Keratinocyte (primary cell): ENCODE data around the gene SORBS2. TPM values are rescaled to one million over a fixed set of nuclear protein-coding genes. Genes with fewer than 3 reads are reported as not detected.

ENCODE experiments used
- DNase-seq: peaks from one replicate; pipeline ENCODE4 v3.0.0-alpha.2; 2011; ENCODE audit warnings: low read depth, missing footprints, low spot score
- FAIRE-seq: peaks from 2 replicates; lab custom pipeline; 2011; peaks lifted over from hg19 to GRCh38; lab: Jason Lieb, UNC
- H2AFZ ChIP-seq: 2 replicates; pipeline ENCODE4 v1.6.0; 2012; ENCODE audit warnings: low read length, control low read depth, inconsistent platforms; ENCODE audit not compliant: control insufficient read depth
- H3K27ac ChIP-seq: 2 replicates; pipeline ENCODE4 v1.5.1; 2011; ENCODE audit warnings: low read length; ENCODE audit not compliant: control insufficient read depth, insufficient read depth
- H3K27me3 ChIP-seq: 3 replicates; pipeline ENCODE4 v1.6.0; 2011; ENCODE audit warnings: low read length; ENCODE audit not compliant: control insufficient read depth, insufficient read depth; ENCODE audit errors: extremely low read depth
- H3K36me3 ChIP-seq, 2 experiments: 2 replicates in 1 of 2; 3 replicates in 1 of 2; pipeline ENCODE4 v1.5.1; 2011; ENCODE audit warnings: low read length in 2 of 2, mild to moderate bottlenecking in 1 of 2; ENCODE audit not compliant: control insufficient read depth in 2 of 2, insufficient read depth in 2 of 2; ENCODE audit errors: extremely low read depth in 1 of 2
- H3K4me1 ChIP-seq: 3 replicates; pipeline ENCODE4 v1.5.1; 2011; ENCODE audit warnings: low read length; ENCODE audit not compliant: control insufficient read depth, insufficient read depth; ENCODE audit errors: extremely low read depth
- H3K4me2 ChIP-seq: 3 replicates; pipeline ENCODE4 v1.6.0; 2011; ENCODE audit warnings: low read depth, low read length; ENCODE audit not compliant: control insufficient read depth, insufficient read depth; ENCODE audit errors: extremely low read depth
- H3K4me3 ChIP-seq, 3 experiments: fragments of 200-600 bp in 1 of 3; sonication (generic) in 1 of 3; 2 replicates in 2 of 3; 3 replicates in 1 of 3; pipeline ENCODE4 v1.5.1; 2011 to 2016; ENCODE audit warnings: low read length in 3 of 3, mild to moderate bottlenecking in 3 of 3, control low read depth in 2 of 3, inconsistent platforms in 1 of 3, low read depth in 1 of 3, mixed read lengths in 1 of 3, mixed run types in 1 of 3, moderate library complexity in 1 of 3; ENCODE audit not compliant: control insufficient read depth in 2 of 3, insufficient read depth in 2 of 3; ENCODE audit errors: extremely low read depth in 1 of 3
- H3K79me2 ChIP-seq: 2 replicates; pipeline ENCODE4 v1.6.0; 2012; ENCODE audit warnings: low read length; ENCODE audit not compliant: control insufficient read depth, insufficient read depth
- H3K9ac ChIP-seq: 3 replicates; pipeline ENCODE4 v1.6.0; 2011; ENCODE audit warnings: low read length; ENCODE audit not compliant: control insufficient read depth, insufficient read depth; ENCODE audit errors: extremely low read depth
- H3K9me1 ChIP-seq: 3 replicates; pipeline ENCODE4 v1.6.0; 2011; ENCODE audit warnings: low read length; ENCODE audit not compliant: control insufficient read depth, insufficient read depth; ENCODE audit errors: extremely low read depth
- H3K9me3 ChIP-seq: 2 replicates; pipeline ENCODE4 v1.5.1; 2012; ENCODE audit warnings: low read depth, low read length; ENCODE audit not compliant: control insufficient read depth
- H4K20me1 ChIP-seq: 3 replicates; pipeline ENCODE4 v1.6.0; 2011; ENCODE audit warnings: low read length; ENCODE audit not compliant: control insufficient read depth, insufficient read depth; ENCODE audit errors: extremely low read depth
- CTCF ChIP-seq, 3 experiments: IDR thresholded peaks in 1 of 3; conservative IDR thresholded peaks in 1 of 3; optimal IDR thresholded peaks in 1 of 3; 2 replicates in 2 of 3; 3 replicates in 1 of 3; pipeline versions ENCODE3 to v1.5.1; 2011; ENCODE audit warnings: low read length in 3 of 3, mild to moderate bottlenecking in 3 of 3, moderate library complexity in 2 of 3, control low read depth in 1 of 3, inconsistent platforms in 1 of 3; ENCODE audit not compliant: insufficient read depth in 2 of 3; ENCODE audit errors: extremely low read depth in 1 of 3
- EZH2 ChIP-seq: IDR thresholded peaks from one replicate; pipeline ENCODE4 v1.6.1; 2012; ENCODE audit warnings: inconsistent platforms, mild to moderate bottlenecking, low read length, moderate library complexity
- dilution Hi-C: fragments of 300-500 bp; cut with MboI; formaldehyde crosslinking; loops from one replicate; pipeline ENCODE4 v1.7.0; 2020; ENCODE audit warnings: low sequenced_read_pairs; ENCODE audit not compliant: extremely low pct_ligation_motif_present
- polyA plus RNA-seq, 5 experiments: library from polyadenylated mRNA; depleted of rRNA in 3 of 5; stranded (reverse) in 3 of 5; stranded (forward) in 1 of 5; unstranded in 1 of 5; fragments of >200 nt; gene quantifications; 1 replicate in 1 of 5; 2 replicates in 3 of 5; 3 replicates in 1 of 5; pipeline versions ENCODE4 v1.2.1 to v1.2.3, GENCODE V29; 2011 to 2012; ENCODE audit warnings: missing spikeins in 2 of 5, low read depth in 1 of 5, low replicate concordance in 1 of 5

Gene SORBS2
- polyA plus RNA-seq, 1 donor (not counting 4 experiments of a cell fraction or from before 2014, with no cell fraction given): 0.14 TPM

- H3K9ac ChIP-seq: no peak overlapping the region
- H4K20me1 ChIP-seq: no peaks in the 10 kb centered on the region
- no peak overlapping the region for H2AFZ ChIP-seq
- TF ChIP-seq EZH2 (no peak), CTCF (optimal IDR thresholded peaks at IDR 0.05 in 1 of 3, IDR thresholded peaks at IDR 0.05 in 1 of 3, conservative IDR thresholded peaks at IDR 0.05 in 1 of 3; ENCODE audit: extremely low read depth in 1 of 3, insufficient read depth in 2 of 3, low read length in 3 of 3) (no peak)
- FAIRE-seq: no peak
- no peak for DNase-seq
- H3K27ac ChIP-seq: no peak overlapping the region
- H3K79me2 ChIP-seq: no peaks in the 10 kb centered on the region
- no peaks in the 10 kb centered on the region for H3K36me3 ChIP-seq
- no peak overlapping the region for H3K4me2 ChIP-seq
- dilution Hi-C loops: no loop called here
- no peaks in the 10 kb centered on the region for H3K9me1 ChIP-seq
- no peaks in the 10 kb centered on the region for H3K27me3 ChIP-seq
- H3K4me3 ChIP-seq: no peak overlapping the region
- H3K9me3 ChIP-seq: no peaks in the 10 kb centered on the region
- peaks cover 9% of the 10 kb centered on the region for H3K4me1 ChIP-seq
Observed at GRCh38 chr4:185576314-185576961, 235.6 kb downstream of the SORBS2 start.

GRCh38 chr4:185573651-185574199 is 238.3 kb downstream of the SORBS2 start:
- H3K9ac ChIP-seq: no peak overlapping the region
- dilution Hi-C loops: no loop called here
- peak; percentile 100 for FAIRE-seq

More at GRCh38 chr4:185573651-185574199, 238.3 kb downstream of the SORBS2 start:
- Histone ChIP-seq H3K27me3 (no peaks in the 10 kb centered on the region), H3K79me2 (no peaks in the 10 kb centered on the region), H3K9me3 (no peaks in the 10 kb centered on the region), H3K27ac (peak overlapping the region; percentile 53), H2AFZ (peak overlapping the region; percentile 84), H3K4me3 (peak overlapping the region in 1 of 3 experiments; percentile 13), H3K4me2 (peak overlapping the region; percentile 57), H3K36me3 (no peaks in the 10 kb centered on the region), H3K4me1 (peaks cover 9% of the 10 kb centered on the region), H3K9me1 (no peaks in the 10 kb centered on the region), H4K20me1 (no peaks in the 10 kb centered on the region)
- TF ChIP-seq CTCF (optimal IDR thresholded peaks at IDR 0.05 in 1 of 3, IDR thresholded peaks at IDR 0.05 in 1 of 3, conservative IDR thresholded peaks at IDR 0.05 in 1 of 3; ENCODE audit: extremely low read depth in 1 of 3, insufficient read depth in 2 of 3, low read length in 3 of 3): no peak
- no peak for TF ChIP-seq EZH2
- peak; percentile 17 for DNase-seq
